ENCODE measurements around the gene DVL1.

Gene DVL1

DNA sequence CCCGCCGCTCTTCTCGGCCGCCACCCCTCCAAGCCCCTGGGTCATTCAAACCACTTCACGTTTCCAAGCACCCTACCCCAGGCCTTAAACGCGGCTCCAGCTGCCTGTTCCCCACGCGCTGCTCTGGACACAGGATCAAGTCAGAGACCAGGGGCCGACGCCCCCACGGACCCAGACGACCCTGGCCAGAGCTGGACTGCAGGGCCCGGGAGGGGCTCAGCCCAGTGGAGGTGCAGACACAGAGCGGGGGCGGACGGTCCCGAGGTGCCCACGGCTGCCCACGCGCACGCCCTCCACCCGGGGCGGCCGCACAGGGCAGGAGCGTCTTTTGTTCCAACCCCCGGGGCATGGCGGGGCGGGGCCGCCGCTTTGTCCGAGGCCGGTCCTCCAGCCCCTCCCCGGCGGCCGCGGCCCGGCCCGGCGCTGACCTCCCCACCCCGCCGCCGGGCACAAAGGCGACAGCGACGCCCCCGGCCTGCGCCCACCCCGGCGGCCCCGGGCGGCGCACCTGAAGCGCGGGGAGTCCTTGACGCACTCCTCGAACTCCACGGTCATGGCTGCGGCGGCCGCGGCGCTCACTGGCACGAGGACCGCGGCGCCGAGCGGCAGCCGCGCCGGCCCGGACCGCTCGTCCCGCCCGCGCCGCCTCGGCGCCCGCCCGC is 41.8 kb downstream of the DVL1 start:
- DNase-seq, result peak; percentile 51 to 65
- TF ChIP-seq GATA1 (IDR thresholded peaks at IDR 0.05; ENCODE audit: low read depth, low read length), result no peak
- no peak for TF ChIP-seq POLR2A (IDR thresholded peaks at IDR 0.05; ENCODE audit: low read length)

DNA sequence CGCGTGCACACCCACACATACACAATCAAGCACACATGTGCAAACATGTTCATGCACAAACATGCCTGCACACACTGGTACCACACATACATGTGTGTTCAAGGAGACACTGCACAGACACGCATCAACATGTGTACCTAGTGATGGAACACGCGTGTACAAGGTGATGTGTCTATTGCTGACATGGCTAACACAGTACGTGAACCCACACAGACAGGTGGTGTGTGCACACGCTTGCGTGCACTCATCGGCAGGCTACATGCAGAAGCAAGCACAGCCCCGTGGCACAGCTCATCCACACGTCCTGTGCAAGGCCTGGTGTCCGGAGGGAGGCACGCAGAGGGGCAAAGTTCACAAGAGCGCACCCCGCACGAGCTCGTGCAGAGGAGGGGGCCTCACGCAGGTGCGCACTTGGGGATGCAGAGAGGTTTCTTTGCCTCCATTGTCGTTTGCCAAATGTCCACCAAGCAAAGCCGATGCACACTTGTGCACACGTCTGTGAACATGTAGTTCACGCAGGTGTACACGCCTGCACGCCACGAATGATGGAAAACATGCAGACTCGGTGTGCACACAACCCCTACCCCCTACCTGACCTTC is 42.5 kb downstream of the DVL1 start:
- TF ChIP-seq GATA1 (IDR thresholded peaks at IDR 0.05; ENCODE audit: low read depth, low read length) (no peak), POLR2A (IDR thresholded peaks at IDR 0.05; ENCODE audit: low read length) (no peak)
- DNase-seq, result peak in 1 of 2 experiments; percentile 55

DNA sequence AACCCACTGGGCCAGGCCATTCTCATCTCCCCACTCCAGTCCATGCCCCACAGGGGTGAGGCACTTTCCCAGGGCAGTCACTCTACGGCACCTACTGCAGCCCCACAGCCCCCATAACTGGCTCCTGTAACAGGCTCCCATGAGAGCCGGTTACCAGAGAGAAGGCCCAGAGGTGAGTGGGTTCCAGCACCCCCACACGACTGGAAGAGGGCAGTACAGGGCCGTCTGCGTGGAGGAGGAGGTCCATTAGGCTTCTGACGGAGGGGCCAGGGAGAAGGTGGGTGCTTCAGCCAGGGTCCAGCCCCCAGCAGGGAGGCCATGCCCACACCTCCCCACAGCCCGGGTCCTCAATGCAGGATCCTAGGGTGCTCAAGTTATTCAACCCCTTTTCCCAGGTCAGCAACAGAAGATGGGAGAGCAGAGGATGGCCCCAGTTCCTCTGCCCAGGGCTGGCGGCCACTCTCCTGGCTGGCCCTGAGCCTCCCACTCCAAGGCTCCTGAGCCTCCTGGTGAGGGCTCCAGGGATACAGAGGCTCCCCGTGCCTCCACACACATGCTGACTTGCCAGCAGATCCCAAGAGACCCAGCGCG is 43.1 kb downstream of the DVL1 start:
- peak; percentile 50 to 53 for DNase-seq

DNA sequence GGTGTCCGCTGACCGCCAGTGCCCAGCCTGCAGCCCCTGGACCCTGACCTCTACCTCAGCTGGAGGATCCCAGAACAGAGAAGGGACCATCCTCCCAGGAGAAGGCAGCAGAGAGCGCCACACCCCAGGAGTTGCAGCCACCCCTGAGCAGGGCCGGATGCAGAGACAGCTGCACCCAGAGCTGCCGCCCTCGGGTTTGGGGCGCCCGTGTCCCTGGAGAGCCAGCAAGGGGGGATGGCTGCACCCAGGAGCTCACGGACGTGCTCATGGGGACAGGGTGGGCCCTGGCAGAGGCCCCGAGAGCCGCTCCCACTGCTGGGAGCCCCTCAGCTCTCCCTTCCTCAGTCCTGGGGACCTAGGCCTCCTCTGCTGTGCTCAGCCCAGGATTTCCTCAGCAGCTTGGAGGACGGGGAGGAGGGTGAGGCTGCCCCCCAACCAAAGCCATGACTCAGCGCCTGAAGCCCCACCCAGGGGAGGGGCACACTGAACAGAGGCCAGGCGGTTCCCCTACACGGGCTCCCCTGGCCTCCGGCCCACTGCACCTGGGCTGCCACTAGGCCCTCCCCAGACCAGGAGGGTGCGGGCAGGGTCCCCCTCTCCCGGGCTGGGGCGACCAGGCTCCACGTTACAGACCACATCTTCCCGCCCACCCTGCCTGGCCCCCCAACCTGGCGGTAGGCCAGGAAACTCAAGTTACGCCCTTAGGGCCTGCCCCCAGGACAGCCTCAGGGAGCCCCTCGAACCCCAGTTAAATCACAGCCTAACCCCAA is 43.7 kb downstream of the DVL1 start:
- DNase-seq, result peak; percentile 82 to 85
- TF ChIP-seq GATA1 (IDR thresholded peaks at IDR 0.05; ENCODE audit: low read depth, low read length), result no peak
- no peak for TF ChIP-seq POLR2A (IDR thresholded peaks at IDR 0.05; ENCODE audit: low read length)

More for the DNA sequence above, 43.1 kb downstream of the DVL1 start:
- TF ChIP-seq GATA1 (IDR thresholded peaks at IDR 0.05; ENCODE audit: low read depth, low read length), result no peak
- TF ChIP-seq POLR2A (IDR thresholded peaks at IDR 0.05; ENCODE audit: low read length), result no peak

DNA sequence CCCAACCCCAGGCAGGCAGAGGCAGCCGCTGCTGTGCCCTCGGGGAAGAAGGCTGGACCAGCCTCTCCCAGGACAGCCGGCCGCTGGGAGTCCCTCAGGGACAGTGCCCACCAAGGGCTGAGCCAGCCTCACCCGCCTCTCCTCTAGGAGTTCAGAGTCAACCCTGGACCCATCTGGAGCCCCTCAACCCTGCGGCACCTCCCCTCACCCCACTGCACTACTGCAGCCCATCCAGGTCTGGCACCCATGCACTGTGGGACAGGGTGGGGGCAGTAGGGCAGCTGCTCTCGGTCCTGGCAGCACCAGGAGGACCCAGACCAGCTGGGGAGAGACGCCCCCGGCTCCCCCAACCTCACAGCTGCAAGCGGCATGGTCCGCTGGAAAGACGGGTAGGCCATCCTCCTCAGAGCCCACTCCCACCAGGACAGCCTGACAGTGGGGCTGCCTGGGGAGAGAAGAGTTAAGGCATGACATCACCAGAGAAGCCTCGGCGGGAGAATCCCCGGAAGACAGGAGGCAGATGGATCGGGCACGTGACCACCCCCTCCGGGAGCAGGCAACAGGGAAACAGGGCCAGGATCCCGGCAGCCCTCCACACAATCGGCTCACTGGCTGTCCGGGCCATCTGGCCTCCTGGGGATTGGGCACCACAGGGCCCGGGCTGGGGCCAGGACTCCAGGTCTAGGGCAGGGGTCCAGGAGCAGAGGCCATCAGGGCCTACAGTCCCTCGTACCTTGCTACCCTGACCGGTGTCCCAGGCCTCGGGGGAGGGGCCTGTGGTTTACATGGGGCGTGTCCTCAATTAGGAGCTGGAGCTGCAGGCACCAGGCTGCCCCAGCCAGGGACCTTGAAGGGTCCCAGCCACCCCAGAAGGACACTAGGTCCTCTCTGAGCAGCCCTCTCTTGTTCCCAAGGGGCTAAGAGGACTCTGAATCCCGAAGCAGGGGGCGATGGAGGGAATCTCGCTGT is 44.6 kb downstream of the DVL1 start:
- TF ChIP-seq POLR2A (IDR thresholded peaks at IDR 0.05; ENCODE audit: low read length) (no peak), GATA1 (IDR thresholded peaks at IDR 0.05; ENCODE audit: low read depth, low read length) (no peak)
- peak in 1 of 2 experiments; percentile 39 for DNase-seq

DNA sequence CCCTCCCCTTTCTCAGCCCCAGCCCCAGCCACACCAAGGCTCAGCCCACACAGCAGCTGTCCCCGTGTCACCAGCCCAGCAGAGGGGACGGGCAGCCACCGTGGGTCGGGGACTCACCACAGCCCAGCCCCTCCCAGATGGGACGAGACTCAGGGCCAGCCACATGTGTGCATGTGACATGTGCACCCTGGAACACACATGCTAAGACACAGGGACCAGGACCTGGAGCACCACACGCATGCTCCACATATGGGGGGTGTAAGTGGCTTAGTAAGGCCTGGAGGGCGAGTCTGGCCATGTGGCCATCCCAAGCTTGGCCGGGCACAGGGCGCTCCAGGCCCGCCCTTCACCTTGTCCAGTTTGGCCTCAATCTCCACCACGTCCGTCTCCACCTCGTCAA is 45.5 kb downstream of the DVL1 start:
- no peak for DNase-seq

DNA sequence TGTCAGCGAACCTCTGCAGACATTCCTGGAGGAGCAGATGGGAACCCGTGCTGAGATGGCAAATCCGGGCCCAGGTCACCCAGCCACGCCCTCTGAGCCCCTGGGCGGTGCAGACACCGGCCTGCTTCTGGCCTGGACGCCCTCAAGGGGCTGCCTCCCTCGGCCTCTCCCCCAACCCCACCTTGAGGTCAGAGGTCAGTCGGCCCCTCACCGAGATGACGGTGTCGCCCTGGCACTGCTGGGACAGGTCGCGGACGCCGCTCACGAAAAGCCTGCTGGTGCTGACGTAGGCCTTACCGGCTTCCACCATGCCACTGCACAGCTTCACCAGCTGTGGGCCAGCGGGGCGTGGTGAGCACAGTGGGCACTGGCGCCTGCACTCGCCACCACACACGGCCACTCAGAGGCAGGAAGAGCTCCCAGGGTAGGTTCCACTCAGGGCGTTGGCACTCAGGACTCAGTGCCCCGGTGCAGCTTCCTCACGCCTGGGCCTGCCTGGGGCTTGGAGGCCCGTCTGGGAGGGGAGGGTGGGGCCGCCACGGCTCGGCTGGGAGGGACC is 46.2 kb downstream of the DVL1 start:
- DNase-seq, result no peak
- TF ChIP-seq POLR2A (IDR thresholded peaks at IDR 0.05; ENCODE audit: low read length) (no peak), GATA1 (IDR thresholded peaks at IDR 0.05; ENCODE audit: low read depth, low read length) (no peak)

More for the DNA sequence above, 45.5 kb downstream of the DVL1 start:
- TF ChIP-seq GATA1 (IDR thresholded peaks at IDR 0.05; ENCODE audit: low read depth, low read length) (no peak), POLR2A (IDR thresholded peaks at IDR 0.05; ENCODE audit: low read length) (no peak)

DNA sequence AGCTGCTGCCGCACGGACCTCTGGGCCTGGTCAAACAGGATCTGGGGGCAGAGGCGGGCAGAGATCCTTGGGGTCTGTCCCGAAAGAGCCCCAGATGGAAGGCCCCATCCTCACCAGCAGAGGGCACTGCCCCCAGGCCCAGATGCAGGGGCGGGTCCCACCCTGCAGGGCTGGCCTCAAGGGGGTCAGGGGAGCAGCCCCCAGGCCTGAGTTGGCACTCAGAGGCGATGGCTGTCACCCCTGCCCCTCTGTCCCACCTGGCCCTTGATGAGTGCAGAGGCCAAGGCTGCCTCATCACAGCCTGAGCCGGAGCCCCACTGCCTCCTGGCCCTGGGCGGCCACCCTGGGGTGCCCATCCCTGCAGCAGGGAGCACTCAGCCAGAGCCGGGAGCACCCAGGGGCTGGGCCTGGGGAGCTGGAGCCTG is 47.2 kb downstream of the DVL1 start:
- TF ChIP-seq GATA1 (IDR thresholded peaks at IDR 0.05; ENCODE audit: low read depth, low read length) (no peak), POLR2A (IDR thresholded peaks at IDR 0.05; ENCODE audit: low read length) (no peak)
- DNase-seq, result peak in 1 of 2 experiments; percentile 38

DNA sequence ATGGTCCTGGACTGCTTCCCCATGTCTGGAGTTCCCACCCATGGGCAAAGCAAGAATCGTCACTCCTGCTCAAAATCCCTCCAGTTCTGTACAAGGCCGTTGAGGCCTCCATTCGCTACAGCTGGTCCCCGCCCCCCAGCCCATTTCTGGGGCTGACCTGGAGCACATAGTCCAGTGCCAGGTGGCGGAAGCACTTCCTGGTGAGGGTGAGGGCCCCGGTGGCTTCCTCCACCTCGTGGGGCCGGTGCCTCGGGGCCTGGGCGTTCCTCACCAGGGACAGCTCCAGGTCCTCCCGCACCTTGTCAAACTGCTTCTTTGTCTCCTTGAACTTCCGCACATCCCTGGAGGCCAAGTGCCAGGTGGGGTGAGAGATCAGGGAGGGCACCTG is 48.9 kb downstream of the DVL1 start:
- TF ChIP-seq POLR2A (IDR thresholded peaks at IDR 0.05; ENCODE audit: low read length) (no peak), GATA1 (IDR thresholded peaks at IDR 0.05; ENCODE audit: low read depth, low read length) (no peak)

DNA sequence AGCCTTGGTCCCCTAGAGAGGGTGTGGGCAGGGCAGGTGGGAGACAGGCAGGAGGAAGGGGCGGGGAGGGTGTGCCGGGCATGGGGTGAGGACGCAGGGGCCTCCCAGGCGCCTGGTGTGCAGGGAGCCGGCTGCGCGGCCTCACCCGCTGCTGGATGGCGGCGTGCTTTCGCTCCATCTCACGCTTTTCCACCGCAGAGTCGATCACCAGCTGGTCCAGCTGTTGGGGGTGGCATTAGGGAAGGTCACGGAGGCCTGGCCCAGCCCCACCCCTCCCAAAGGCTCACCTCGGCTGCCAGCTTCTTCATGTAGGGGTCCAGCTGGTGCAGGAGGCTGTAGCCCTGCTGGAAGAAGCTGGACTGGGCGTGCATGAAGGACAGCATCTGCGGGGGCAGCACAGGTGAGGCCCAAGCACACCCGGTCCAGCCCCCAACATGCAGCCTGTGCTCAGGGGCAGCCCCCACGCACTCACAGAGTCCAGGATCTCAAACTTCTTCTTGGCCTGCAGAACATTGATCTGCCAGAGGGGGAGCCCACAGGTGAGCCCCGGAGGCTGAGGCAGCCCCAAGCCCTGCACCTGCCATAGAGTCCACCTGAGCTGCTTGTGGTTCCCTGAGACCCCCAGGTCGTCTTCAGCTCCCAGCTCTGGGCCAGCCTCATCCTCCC is 49.4 kb downstream of the DVL1 start:
- TF ChIP-seq POLR2A (IDR thresholded peaks at IDR 0.05; ENCODE audit: low read length) (no peak), GATA1 (IDR thresholded peaks at IDR 0.05; ENCODE audit: low read depth, low read length) (no peak)
- DNase-seq, result peak in 1 of 2 experiments; percentile 20

More for the DNA sequence above, 48.9 kb downstream of the DVL1 start:
- DNase-seq, result no peak

DNA sequence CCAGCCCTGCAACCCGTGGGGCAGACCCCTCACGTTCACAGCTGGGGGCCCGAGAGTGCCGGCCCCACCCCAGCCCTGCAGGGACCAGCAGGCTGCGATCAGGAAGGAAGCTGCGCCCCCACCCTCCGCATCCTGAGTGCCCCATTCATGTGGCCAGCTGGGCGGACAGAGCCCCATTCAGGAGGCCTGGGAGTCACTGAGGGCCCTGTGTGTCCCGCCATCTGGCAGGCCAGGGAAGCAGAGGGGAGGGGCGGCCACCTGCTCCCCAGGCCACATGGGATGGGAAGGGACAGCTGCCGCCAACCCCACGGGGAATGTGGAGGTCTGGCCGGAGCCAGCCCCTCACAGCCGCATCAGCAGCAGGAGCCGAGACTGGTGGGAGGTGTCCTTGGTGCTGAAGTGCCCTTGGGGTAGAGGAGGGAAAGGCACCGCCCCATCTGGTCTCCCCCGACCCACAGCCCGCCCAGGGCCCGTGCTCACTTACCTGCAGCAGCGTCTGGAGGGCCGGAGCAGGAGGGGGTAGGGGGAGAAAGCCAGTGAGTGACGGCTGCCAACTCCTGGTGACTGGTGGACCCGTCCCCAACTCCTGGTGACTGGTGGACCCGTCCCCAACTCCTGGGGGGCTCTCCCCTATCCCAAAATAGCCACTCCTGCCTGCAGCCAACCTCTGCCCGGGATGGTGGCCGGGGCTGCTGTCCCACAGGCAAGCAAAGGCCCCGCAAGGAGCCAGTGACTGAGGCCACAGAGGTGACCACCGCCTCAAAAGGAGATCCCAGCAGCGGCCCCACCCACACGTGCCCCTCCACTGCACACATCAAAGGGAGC is 50.1 kb downstream of the DVL1 start:
- TF ChIP-seq POLR2A (IDR thresholded peaks at IDR 0.05; ENCODE audit: low read length) (no peak), GATA1 (IDR thresholded peaks at IDR 0.05; ENCODE audit: low read depth, low read length) (no peak)
- DNase-seq, result peak; percentile 39

Measured in erythroblast (primary cell).